Dendritic cell treated with granulocyte-macrophage colony-stimulating factor and Interleukin-4, amounts not matched to agents 40 ng/mL and 50 ng/mL, for 4 days (primary cell): ENCODE measurements around the gene VNN1.

Source experiments
- H3K27ac Mint-ChIP-seq: one replicate; pipeline ENCODE4 v1.8.0; 2022; ENCODE audit warnings: mild to moderate bottlenecking, mixed read lengths
- H3K27me3 Mint-ChIP-seq: one replicate; pipeline ENCODE4 v1.8.0; 2022; ENCODE audit warnings: mild to moderate bottlenecking, mixed read lengths
- H3K36me3 Mint-ChIP-seq: one replicate; pipeline ENCODE4 v1.8.0; 2022; ENCODE audit warnings: low read depth, mixed read lengths
- H3K4me1 Mint-ChIP-seq: one replicate; pipeline ENCODE4 v1.8.0; 2022; ENCODE audit warnings: low read depth, mixed read lengths
- H3K4me3 Mint-ChIP-seq: one replicate; pipeline ENCODE4 v1.8.0; 2022; ENCODE audit warnings: mild to moderate bottlenecking, moderate library complexity, mixed read lengths
- H3K9me3 Mint-ChIP-seq: one replicate; pipeline ENCODE4 v1.8.0; 2022; ENCODE audit warnings: mixed read lengths
- intact Hi-C: fragments of 100-400 bp; cut with micrococcal nuclease; formaldehyde crosslinking; loops from one replicate; pipeline ENCODE4 v1.15.0; 2022

VNN1 gene

DNA sequence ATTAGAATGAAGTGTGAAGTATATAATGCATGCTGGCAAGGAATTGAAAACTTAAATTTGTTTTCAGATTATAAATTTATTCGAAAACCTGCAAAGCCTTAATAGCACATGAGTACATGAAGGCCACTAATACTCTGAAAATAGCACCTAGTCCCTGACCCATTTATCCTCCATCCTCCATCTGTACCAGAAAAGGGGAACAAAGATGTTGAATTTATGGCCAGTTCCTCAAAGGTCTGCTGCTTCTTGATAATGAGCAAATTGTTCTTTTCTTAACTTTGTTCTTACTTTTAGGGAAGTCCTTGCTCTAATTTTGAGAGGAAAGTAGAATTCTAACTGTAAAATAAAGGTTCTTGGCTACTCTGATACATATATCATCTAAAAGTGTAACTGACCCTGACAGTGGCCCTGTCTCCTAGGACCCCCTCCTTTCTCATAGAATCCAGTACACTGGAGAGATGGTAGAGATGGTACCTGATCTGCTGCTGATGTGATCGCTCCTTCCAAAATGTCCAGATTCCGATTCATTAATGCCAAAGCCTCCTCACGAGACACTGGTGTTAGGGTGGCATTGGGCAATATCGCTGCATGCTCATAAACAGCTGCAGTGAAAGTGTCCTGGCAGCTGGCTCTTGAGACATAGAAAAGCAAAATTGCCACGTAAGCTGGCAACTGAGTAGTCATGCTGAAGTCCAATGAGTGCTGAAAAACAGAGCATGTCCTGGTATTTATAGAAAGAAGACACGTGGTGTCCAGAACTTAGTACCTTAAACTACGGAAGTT lies at the start of gene VNN1:
TSS of gene VNN1 (minus strand) at position 704 of the 783 bp plus-strand sequence. CDS start at position 684, 20 bp downstream.
- Mint-ChIP-seq H3K4me1 (peaks cover 20% of the 10 kb centered on the region), H3K9me3 (no peaks in the 10 kb centered on the region), H3K4me3 (peak within 1 kb of the TSS; percentile 49), H3K27me3 (peaks cover 1% of the 10 kb centered on the region), H3K27ac (peak within 1 kb of the TSS; percentile 80), H3K36me3 (no peaks in the 10 kb centered on the region)
- intact Hi-C loops: loop anchor here (10.0 kb wide), 1 partner anchor 51 kb away; no protein-coding TSS in a partner anchor

- H3K4me3 Mint-ChIP-seq: no peak overlapping the region
- H3K9me3 Mint-ChIP-seq: no peaks in the 10 kb centered on the region
- no peaks in the 10 kb centered on the region for H3K27me3 Mint-ChIP-seq
- no peak overlapping the region for H3K27ac Mint-ChIP-seq
- H3K36me3 Mint-ChIP-seq: no peaks in the 10 kb centered on the region
- intact Hi-C loops: loop anchor here (10.0 kb wide), 1 partner anchor 48 kb away; the partner anchor contains the start of gene VNN1
- peaks cover 31% of the 10 kb centered on the region for H3K4me1 Mint-ChIP-seq
Measured at GRCh38 chr6:132763269-132763668, 49.4 kb upstream of the VNN1 start.

DNA sequence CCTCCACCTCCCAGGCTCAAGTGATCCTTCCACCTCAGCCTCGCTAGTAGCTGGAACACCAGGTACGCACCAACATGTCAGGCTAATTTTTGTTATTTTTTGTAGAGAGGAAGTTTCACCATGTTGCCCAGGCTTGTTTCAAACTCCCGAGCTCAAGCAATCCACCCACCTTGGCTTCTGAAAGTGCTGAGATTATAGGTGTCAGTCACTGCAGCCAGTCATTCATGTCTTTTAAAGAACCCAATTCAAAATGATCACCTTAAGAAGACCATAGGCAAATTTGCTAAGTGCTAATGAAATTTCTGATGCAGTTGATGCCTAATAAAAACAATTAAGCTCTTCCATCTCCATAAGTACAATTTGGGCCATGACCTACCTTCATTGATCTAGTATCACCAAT lies 46.4 kb upstream of the VNN1 start:
- H3K36me3 Mint-ChIP-seq: no peaks in the 10 kb centered on the region
- no peak overlapping the region for H3K4me3 Mint-ChIP-seq
- H3K4me1 Mint-ChIP-seq: peaks cover 23% of the 10 kb centered on the region
- no peaks in the 10 kb centered on the region for H3K9me3 Mint-ChIP-seq
- intact Hi-C loops: loop anchor here (10.0 kb wide), 1 partner anchor 45 kb away; the partner anchor contains the start of gene VNN1
- H3K27me3 Mint-ChIP-seq: no peaks in the 10 kb centered on the region
- H3K27ac Mint-ChIP-seq: no peak overlapping the region

DNA sequence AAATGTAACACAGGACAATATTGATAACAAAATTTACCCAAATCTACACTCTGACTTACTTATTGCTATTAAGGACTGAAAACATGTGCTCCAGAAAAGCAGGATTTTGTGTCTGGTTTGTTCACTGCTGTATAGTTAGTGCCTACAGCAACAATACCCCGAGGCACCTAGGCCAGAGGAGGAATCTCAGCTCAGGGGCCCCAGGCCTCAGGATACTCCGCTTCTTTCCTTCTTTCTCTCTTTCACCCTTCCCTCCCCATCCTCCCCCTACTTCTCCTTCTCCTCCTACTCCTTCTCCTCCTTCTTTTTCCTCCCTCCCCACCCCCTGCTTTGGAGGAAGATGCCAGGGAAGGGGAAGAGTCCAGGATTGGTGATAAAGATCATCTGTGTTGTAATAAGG lies 44.8 kb upstream of the VNN1 start:
- Mint-ChIP-seq H3K4me3 (no peak overlapping the region), H3K36me3 (no peaks in the 10 kb centered on the region), H3K27ac (peak overlapping the region; percentile 53), H3K4me1 (peaks cover 16% of the 10 kb centered on the region), H3K9me3 (no peaks in the 10 kb centered on the region), H3K27me3 (no peaks in the 10 kb centered on the region)
- intact Hi-C loops: no loop called here

- H3K9me3 Mint-ChIP-seq: no peaks in the 10 kb centered on the region
- no peaks in the 10 kb centered on the region for H3K27me3 Mint-ChIP-seq
- no peak overlapping the region for H3K27ac Mint-ChIP-seq
- peaks cover 28% of the 10 kb centered on the region for H3K4me1 Mint-ChIP-seq
- no peak overlapping the region for H3K4me3 Mint-ChIP-seq
- intact Hi-C loops: no loop called here
- no peaks in the 10 kb centered on the region for H3K36me3 Mint-ChIP-seq
Measured at GRCh38 chr6:132752255-132752654, 38.4 kb upstream of the VNN1 start.

DNA sequence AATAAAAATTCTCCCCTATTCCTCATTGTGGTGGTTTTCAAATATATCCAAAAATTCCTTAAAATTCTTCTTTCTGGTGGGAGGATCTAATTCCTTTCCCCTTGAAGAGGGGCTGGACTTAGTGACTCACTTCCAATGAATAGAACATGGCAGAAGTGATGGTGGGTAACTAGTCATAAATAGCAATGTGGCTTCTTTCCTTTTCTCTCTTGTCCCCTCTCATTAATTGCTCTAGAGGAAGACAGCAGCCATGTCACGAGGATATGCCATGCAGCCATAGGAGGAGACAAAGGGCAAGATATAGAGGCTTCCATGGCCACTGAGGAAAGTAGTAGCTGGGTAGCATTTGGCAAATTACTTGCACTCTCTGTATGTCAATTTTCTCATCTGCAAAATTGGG lies 38.0 kb upstream of the VNN1 start:
- intact Hi-C loops: no loop called here
- no peaks in the 10 kb centered on the region for H3K36me3 Mint-ChIP-seq
- H3K9me3 Mint-ChIP-seq: no peaks in the 10 kb centered on the region
- H3K27ac Mint-ChIP-seq: no peak overlapping the region
- no peak overlapping the region for H3K4me3 Mint-ChIP-seq
- peaks cover 32% of the 10 kb centered on the region for H3K4me1 Mint-ChIP-seq
- H3K27me3 Mint-ChIP-seq: no peaks in the 10 kb centered on the region

GRCh38 chr6:132751306-132751705 lies 37.5 kb upstream of the VNN1 start:
- Mint-ChIP-seq H3K27me3 (no peaks in the 10 kb centered on the region), H3K4me3 (no peak overlapping the region), H3K9me3 (no peaks in the 10 kb centered on the region), H3K4me1 (peaks cover 37% of the 10 kb centered on the region), H3K36me3 (no peaks in the 10 kb centered on the region), H3K27ac (peak overlapping the region; percentile 38)
- intact Hi-C loops: no loop called here

DNA sequence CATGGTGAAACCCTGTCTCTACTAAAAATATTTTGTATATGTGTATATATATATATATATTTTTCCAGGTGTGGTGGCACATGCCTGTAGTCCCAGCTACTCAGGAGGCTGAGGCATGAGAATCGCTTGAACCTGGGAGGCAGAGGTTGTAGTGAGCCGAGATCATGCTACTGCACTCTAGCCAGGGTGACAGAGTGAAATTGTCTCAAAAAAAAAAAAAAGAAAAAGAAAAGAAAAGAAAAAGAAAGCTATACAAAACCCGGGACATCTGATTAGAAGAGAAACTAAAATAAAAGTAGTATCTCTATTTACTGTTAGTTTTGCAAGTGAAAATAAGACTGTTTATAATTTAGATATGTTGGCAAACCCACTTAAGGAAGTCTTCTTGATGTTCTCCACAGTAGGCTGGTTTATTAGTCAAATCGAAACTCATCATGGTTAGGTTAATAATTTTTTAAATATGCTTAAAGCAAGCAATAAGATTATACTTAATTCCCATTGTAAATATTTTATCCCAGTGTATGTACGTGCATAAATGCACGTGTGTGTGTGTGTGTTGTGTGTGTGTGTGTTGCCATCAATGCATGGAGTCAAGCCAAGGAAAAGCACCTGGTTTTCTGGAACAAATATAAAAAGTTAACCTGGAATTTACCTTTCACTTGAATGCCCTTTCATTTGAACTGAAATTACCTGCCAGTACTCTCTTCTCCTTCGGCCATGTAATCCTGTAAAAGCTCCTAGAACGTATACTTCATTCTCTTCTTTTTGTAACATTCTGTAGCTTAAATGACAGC lies 36.8 kb upstream of the VNN1 start:
- Mint-ChIP-seq H3K4me3 (no peak overlapping the region), H3K9me3 (no peaks in the 10 kb centered on the region), H3K36me3 (no peaks in the 10 kb centered on the region), H3K27me3 (no peaks in the 10 kb centered on the region), H3K4me1 (peaks cover 44% of the 10 kb centered on the region), H3K27ac (peak overlapping the region; percentile 38)
- intact Hi-C loops: no loop called here

- Mint-ChIP-seq H3K4me1 (peaks cover 55% of the 10 kb centered on the region), H3K9me3 (no peaks in the 10 kb centered on the region), H3K27me3 (no peaks in the 10 kb centered on the region), H3K27ac (no peak overlapping the region), H3K4me3 (no peak overlapping the region), H3K36me3 (no peaks in the 10 kb centered on the region)
- intact Hi-C loops: no loop called here
Measured at GRCh38 chr6:132749111-132749510, 35.3 kb upstream of the VNN1 start.

DNA sequence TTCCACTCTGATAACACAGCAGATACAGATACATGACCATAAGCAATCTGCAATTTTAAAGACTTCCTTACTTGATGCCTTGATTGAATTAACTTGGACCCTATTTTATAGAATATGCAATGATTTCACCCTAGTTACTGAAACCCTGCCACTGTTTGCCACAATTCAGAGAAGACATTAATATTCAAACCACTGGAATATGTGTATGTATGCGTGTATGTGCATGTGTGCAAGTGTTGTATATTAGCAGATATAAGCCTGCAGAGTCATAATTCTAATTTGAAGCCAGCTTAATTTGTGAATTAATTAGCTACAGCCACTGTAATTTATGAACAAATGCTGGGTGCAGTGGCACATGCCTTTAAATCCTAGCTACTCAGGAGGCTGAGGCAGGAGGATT lies 34.6 kb upstream of the VNN1 start:
- no peaks in the 10 kb centered on the region for H3K27me3 Mint-ChIP-seq
- peaks cover 55% of the 10 kb centered on the region for H3K4me1 Mint-ChIP-seq
- intact Hi-C loops: no loop called here
- no peaks in the 10 kb centered on the region for H3K36me3 Mint-ChIP-seq
- no peaks in the 10 kb centered on the region for H3K9me3 Mint-ChIP-seq
- H3K4me3 Mint-ChIP-seq: no peak overlapping the region
- no peak overlapping the region for H3K27ac Mint-ChIP-seq

DNA sequence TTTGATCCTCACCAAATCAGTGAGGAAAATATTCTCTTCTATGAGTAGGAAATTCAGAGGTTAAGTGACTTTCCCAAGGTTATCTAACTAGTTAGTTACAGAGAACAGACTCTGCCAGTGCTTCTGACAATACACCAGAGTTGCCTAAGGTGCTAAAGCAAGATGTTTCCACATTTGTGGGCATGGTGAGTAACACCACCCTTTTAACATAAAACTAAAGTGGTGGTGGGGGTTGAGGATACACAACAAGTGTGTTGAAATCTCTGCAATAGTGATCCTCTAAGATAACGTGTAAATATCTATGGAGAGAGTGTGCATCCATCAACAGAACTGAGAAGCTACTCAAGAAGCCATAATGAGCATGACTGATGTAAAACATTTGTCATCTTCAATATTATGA lies 32.2 kb upstream of the VNN1 start:
- H3K4me1 Mint-ChIP-seq: peaks cover 54% of the 10 kb centered on the region
- H3K27ac Mint-ChIP-seq: no peak overlapping the region
- no peaks in the 10 kb centered on the region for H3K27me3 Mint-ChIP-seq
- H3K4me3 Mint-ChIP-seq: no peak overlapping the region
- no peaks in the 10 kb centered on the region for H3K36me3 Mint-ChIP-seq
- H3K9me3 Mint-ChIP-seq: no peaks in the 10 kb centered on the region
- intact Hi-C loops: no loop called here

GRCh38 chr6:132742495-132742894 lies 28.6 kb upstream of the VNN1 start:
- H3K4me1 Mint-ChIP-seq: peaks cover 34% of the 10 kb centered on the region
- H3K36me3 Mint-ChIP-seq: no peaks in the 10 kb centered on the region
- H3K27me3 Mint-ChIP-seq: no peaks in the 10 kb centered on the region
- peak overlapping the region; percentile 65 for H3K27ac Mint-ChIP-seq
- no peak overlapping the region for H3K4me3 Mint-ChIP-seq
- H3K9me3 Mint-ChIP-seq: no peaks in the 10 kb centered on the region
- intact Hi-C loops: no loop called here

DNA sequence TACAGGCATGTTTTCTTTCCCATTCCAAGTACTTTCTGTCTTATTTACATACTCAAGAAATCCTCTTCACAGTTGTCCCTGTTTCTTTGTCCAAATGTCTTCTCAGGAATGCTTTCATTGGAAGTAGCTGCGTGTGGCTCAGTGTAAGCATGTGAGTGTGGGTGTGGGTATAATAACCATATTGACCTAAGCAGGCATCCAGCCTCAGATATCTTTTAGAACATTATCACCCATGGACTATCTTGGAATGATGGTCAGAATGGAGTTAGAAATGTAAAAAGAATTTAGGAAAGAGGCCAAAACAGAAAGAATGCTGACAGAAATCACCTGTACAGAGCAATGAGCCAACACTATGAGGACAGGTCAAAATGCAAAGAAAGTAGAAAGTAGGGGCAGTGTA lies 27.4 kb upstream of the VNN1 start:
- Mint-ChIP-seq H3K27ac (peak overlapping the region; percentile 63), H3K4me3 (no peak overlapping the region), H3K27me3 (no peaks in the 10 kb centered on the region), H3K4me1 (peaks cover 37% of the 10 kb centered on the region), H3K9me3 (no peaks in the 10 kb centered on the region), H3K36me3 (no peaks in the 10 kb centered on the region)
- intact Hi-C loops: no loop called here

GRCh38 chr6:132736239-132736638 lies 22.4 kb upstream of the VNN1 start:
- no peak overlapping the region for H3K4me3 Mint-ChIP-seq
- H3K27me3 Mint-ChIP-seq: no peaks in the 10 kb centered on the region
- intact Hi-C loops: no loop called here
- peaks cover 43% of the 10 kb centered on the region for H3K4me1 Mint-ChIP-seq
- H3K36me3 Mint-ChIP-seq: no peaks in the 10 kb centered on the region
- no peak overlapping the region for H3K27ac Mint-ChIP-seq
- no peaks in the 10 kb centered on the region for H3K9me3 Mint-ChIP-seq
